Activated naive CD4-positive, alpha-beta T cell treated with anti-CD3 and anti-CD28 coated beads, Interleukin-2, amount 50 U/mL, for 24 hours (primary cell): ENCODE data around the gene ZNRF3.
"Not testable (repeated sequence)": the region's sequence is repeated elsewhere in the genome, so short reads cannot be mapped to it uniquely, and the experiment has no call there.

ENCODE experiments used
- H3K27ac Mint-ChIP-seq: one replicate; pipeline ENCODE4 v1.8.0; 2021; ENCODE audit warnings: mild to moderate bottlenecking, mixed read lengths
- H3K27me3 Mint-ChIP-seq: one replicate; pipeline ENCODE4 v1.8.0; 2021; ENCODE audit warnings: mixed read lengths
- H3K36me3 Mint-ChIP-seq: one replicate; pipeline ENCODE4 v1.8.0; 2021; ENCODE audit warnings: mixed read lengths
- H3K4me1 Mint-ChIP-seq: one replicate; pipeline ENCODE4 v1.8.0; 2021; ENCODE audit warnings: mixed read lengths
- H3K4me3 Mint-ChIP-seq: one replicate; pipeline ENCODE4 v1.8.0; 2021; ENCODE audit warnings: mild to moderate bottlenecking, mixed read lengths
- H3K9me3 Mint-ChIP-seq: one replicate; pipeline ENCODE4 v1.8.0; 2021; ENCODE audit warnings: mixed read lengths

ZNRF3 gene

GRCh38 chr22:28873183-28873963 is 10.0 kb upstream of the ZNRF3 start:
- Mint-ChIP-seq H3K4me3 (no peak overlapping the region), H3K27me3 (no peaks in the 10 kb centered on the region), H3K9me3 (no peaks in the 10 kb centered on the region), H3K36me3 (no peaks in the 10 kb centered on the region), H3K4me1 (peaks cover 6% of the 10 kb centered on the region), H3K27ac (no peak overlapping the region)

- H3K4me3 Mint-ChIP-seq, result no peak overlapping the region
- H3K27ac Mint-ChIP-seq, result no peak overlapping the region
- H3K9me3 Mint-ChIP-seq, result no peaks in the 10 kb centered on the region
- peaks cover 6% of the 10 kb centered on the region for H3K4me1 Mint-ChIP-seq
- H3K36me3 Mint-ChIP-seq, result no peaks in the 10 kb centered on the region
- H3K27me3 Mint-ChIP-seq, result no peaks in the 10 kb centered on the region
These were observed 9.3 kb upstream of the ZNRF3 start for GRCh38 chr22:28874061-28874460.

GRCh38 chr22:28874811-28875320 is 8.5 kb upstream of the ZNRF3 start:
- H3K4me3 Mint-ChIP-seq, result no peak overlapping the region
- no peaks in the 10 kb centered on the region for H3K36me3 Mint-ChIP-seq
- H3K9me3 Mint-ChIP-seq, result no peaks in the 10 kb centered on the region
- no peak overlapping the region for H3K27ac Mint-ChIP-seq
- peaks cover 6% of the 10 kb centered on the region for H3K4me1 Mint-ChIP-seq
- H3K27me3 Mint-ChIP-seq, result no peaks in the 10 kb centered on the region

- peak overlapping the region; percentile 80 for H3K4me3 Mint-ChIP-seq
- H3K9me3 Mint-ChIP-seq, result no peaks in the 10 kb centered on the region
- peaks cover 7% of the 10 kb centered on the region for H3K27me3 Mint-ChIP-seq
- no peaks in the 10 kb centered on the region for H3K36me3 Mint-ChIP-seq
- peak overlapping the region; percentile 43 for H3K27ac Mint-ChIP-seq
- peaks cover 25% of the 10 kb centered on the region for H3K4me1 Mint-ChIP-seq
These were observed 861 bp upstream of the ZNRF3 start for GRCh38 chr22:28882545-28882877.

GRCh38 chr22:28883657-28883916 is 215 bp downstream of the ZNRF3 start:
- Mint-ChIP-seq H3K4me1 (peaks cover 25% of the 10 kb centered on the region), H3K27ac (no peak overlapping the region), H3K9me3 (no peaks in the 10 kb centered on the region), H3K36me3 (no peaks in the 10 kb centered on the region), H3K27me3 (peaks cover 7% of the 10 kb centered on the region), H3K4me3 (no peak overlapping the region)

GRCh38 chr22:28883917-28884746 is 760 bp downstream of the ZNRF3 start:
- Mint-ChIP-seq H3K27me3 (peaks cover 7% of the 10 kb centered on the region), H3K36me3 (no peaks in the 10 kb centered on the region), H3K4me1 (peaks cover 25% of the 10 kb centered on the region), H3K4me3 (peak overlapping the region; percentile 81), H3K27ac (no peak overlapping the region), H3K9me3 (no peaks in the 10 kb centered on the region)

GRCh38 chr22:28884747-28885350 is 1.5 kb downstream of the ZNRF3 start:
- Mint-ChIP-seq H3K9me3 (no peaks in the 10 kb centered on the region), H3K4me3 (peak overlapping the region; percentile 81), H3K4me1 (peaks cover 32% of the 10 kb centered on the region), H3K27me3 (peaks cover 8% of the 10 kb centered on the region), H3K36me3 (no peaks in the 10 kb centered on the region), H3K27ac (no peak overlapping the region)

GRCh38 chr22:28885939-28886338 is 2.6 kb downstream of the ZNRF3 start:
- Mint-ChIP-seq H3K9me3 (no peaks in the 10 kb centered on the region), H3K27me3 (peaks cover 8% of the 10 kb centered on the region), H3K36me3 (no peaks in the 10 kb centered on the region), H3K4me1 (peaks cover 33% of the 10 kb centered on the region), H3K27ac (no peak overlapping the region), H3K4me3 (no peak overlapping the region)

- not testable (repeated sequence) for H3K27me3 Mint-ChIP-seq, H3K27ac Mint-ChIP-seq, H3K4me3 Mint-ChIP-seq, H3K9me3 Mint-ChIP-seq, H3K36me3 Mint-ChIP-seq
- peaks cover 34% of the 10 kb centered on the region for H3K4me1 Mint-ChIP-seq
These were observed 3.3 kb downstream of the ZNRF3 start for GRCh38 chr22:28886679-28887078.

GRCh38 chr22:28887725-28888459 is 4.5 kb downstream of the ZNRF3 start:
- Mint-ChIP-seq H3K27me3 (peaks cover 8% of the 10 kb centered on the region), H3K36me3 (no peaks in the 10 kb centered on the region), H3K27ac (no peak overlapping the region), H3K4me1 (peaks cover 33% of the 10 kb centered on the region), H3K4me3 (no peak overlapping the region), H3K9me3 (no peaks in the 10 kb centered on the region)

- Mint-ChIP-seq H3K4me1 (peaks cover 25% of the 10 kb centered on the region), H3K4me3 (no peak overlapping the region), H3K27ac (no peak overlapping the region), H3K9me3 (no peaks in the 10 kb centered on the region), H3K36me3 (no peaks in the 10 kb centered on the region), H3K27me3 (peaks cover 8% of the 10 kb centered on the region)
These were observed 6.2 kb downstream of the ZNRF3 start for GRCh38 chr22:28889478-28890024.

GRCh38 chr22:28891156-28891733 is 7.9 kb downstream of the ZNRF3 start:
- Mint-ChIP-seq H3K27ac (no peak overlapping the region), H3K27me3 (peaks cover 3% of the 10 kb centered on the region), H3K4me1 (peaks cover 16% of the 10 kb centered on the region), H3K9me3 (no peaks in the 10 kb centered on the region), H3K4me3 (no peak overlapping the region), H3K36me3 (no peaks in the 10 kb centered on the region)

GRCh38 chr22:28892175-28892731 is 8.9 kb downstream of the ZNRF3 start:
- H3K4me1 Mint-ChIP-seq, result peaks cover 16% of the 10 kb centered on the region
- no peak overlapping the region for H3K27ac Mint-ChIP-seq
- peaks cover 2% of the 10 kb centered on the region for H3K27me3 Mint-ChIP-seq
- no peaks in the 10 kb centered on the region for H3K36me3 Mint-ChIP-seq
- H3K4me3 Mint-ChIP-seq, result no peak overlapping the region
- no peaks in the 10 kb centered on the region for H3K9me3 Mint-ChIP-seq

GRCh38 chr22:28893810-28894209 is 10.4 kb downstream of the ZNRF3 start:
- no peaks in the 10 kb centered on the region for H3K36me3 Mint-ChIP-seq
- H3K4me1 Mint-ChIP-seq, result peaks cover 19% of the 10 kb centered on the region
- H3K27me3 Mint-ChIP-seq, result peaks cover 2% of the 10 kb centered on the region
- H3K4me3 Mint-ChIP-seq, result no peak overlapping the region
- no peaks in the 10 kb centered on the region for H3K9me3 Mint-ChIP-seq
- H3K27ac Mint-ChIP-seq, result no peak overlapping the region

GRCh38 chr22:28894334-28894733 is 11.0 kb downstream of the ZNRF3 start:
- peaks cover 23% of the 10 kb centered on the region for H3K4me1 Mint-ChIP-seq
- H3K36me3 Mint-ChIP-seq, result no peaks in the 10 kb centered on the region
- H3K27me3 Mint-ChIP-seq, result no peaks in the 10 kb centered on the region
- H3K4me3 Mint-ChIP-seq, result no peak overlapping the region
- H3K27ac Mint-ChIP-seq, result no peak overlapping the region
- no peaks in the 10 kb centered on the region for H3K9me3 Mint-ChIP-seq
